C4-2B (cell line): ENCODE results near the gene PLK2.

Experiments used
- ZFX ChIP-seq: fragments of 450-650 bp; IDR thresholded peaks from 2 replicates; pipeline ENCODE4 v1.6.1; 2017
- TF ChIP-seq, protein P1 (sequence below): fragments of 450-650 bp; conservative IDR thresholded peaks from 2 replicates; pipeline ENCODE4 v1.5.1; 2017; ENCODE audit warnings: mild to moderate bottlenecking

DNA sequence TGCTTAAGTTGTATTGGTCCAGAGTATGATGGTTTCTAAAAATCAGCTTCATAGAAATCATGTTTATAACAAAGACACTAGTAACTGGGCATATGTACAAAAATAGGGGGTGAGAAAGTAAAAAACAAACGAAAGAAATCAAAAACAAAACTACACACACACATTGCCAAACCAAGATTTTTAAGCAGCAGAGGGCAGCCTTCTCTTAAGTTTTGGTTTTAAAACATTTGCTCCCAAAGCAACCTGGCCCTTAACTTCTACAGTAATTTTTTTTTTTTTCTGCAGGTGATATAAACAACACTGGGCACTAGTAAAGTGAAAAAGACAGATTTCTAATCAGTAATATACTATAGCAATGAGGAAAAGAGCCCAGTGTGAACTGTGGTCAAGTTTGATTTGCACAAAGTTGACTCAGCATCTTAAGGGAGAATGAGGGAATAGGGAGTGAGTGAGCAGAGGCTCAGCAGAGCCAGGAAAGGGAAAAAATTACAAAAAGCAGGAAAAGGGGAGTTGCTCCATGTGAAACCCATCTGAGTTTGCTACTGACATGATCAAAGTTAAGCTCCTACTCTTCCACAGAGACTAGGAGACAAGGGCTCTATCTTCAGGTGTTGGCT is 18.0 kb upstream of the PLK2 start:
- TF ChIP-seq, protein P1, sequence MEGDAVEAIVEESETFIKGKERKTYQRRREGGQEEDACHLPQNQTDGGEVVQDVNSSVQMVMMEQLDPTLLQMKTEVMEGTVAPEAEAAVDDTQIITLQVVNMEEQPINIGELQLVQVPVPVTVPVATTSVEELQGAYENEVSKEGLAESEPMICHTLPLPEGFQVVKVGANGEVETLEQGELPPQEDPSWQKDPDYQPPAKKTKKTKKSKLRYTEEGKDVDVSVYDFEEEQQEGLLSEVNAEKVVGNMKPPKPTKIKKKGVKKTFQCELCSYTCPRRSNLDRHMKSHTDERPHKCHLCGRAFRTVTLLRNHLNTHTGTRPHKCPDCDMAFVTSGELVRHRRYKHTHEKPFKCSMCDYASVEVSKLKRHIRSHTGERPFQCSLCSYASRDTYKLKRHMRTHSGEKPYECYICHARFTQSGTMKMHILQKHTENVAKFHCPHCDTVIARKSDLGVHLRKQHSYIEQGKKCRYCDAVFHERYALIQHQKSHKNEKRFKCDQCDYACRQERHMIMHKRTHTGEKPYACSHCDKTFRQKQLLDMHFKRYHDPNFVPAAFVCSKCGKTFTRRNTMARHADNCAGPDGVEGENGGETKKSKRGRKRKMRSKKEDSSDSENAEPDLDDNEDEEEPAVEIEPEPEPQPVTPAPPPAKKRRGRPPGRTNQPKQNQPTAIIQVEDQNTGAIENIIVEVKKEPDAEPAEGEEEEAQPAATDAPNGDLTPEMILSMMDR = peak; percentile 50
- no peak for TF ChIP-seq ZFX
